Measurements from ENCODE around the gene MACO1.
"Not testable (repeated sequence)": the region's sequence is repeated elsewhere in the genome, so short reads cannot be mapped to it uniquely, and the experiment has no call there.

MACO1 gene

DNA sequence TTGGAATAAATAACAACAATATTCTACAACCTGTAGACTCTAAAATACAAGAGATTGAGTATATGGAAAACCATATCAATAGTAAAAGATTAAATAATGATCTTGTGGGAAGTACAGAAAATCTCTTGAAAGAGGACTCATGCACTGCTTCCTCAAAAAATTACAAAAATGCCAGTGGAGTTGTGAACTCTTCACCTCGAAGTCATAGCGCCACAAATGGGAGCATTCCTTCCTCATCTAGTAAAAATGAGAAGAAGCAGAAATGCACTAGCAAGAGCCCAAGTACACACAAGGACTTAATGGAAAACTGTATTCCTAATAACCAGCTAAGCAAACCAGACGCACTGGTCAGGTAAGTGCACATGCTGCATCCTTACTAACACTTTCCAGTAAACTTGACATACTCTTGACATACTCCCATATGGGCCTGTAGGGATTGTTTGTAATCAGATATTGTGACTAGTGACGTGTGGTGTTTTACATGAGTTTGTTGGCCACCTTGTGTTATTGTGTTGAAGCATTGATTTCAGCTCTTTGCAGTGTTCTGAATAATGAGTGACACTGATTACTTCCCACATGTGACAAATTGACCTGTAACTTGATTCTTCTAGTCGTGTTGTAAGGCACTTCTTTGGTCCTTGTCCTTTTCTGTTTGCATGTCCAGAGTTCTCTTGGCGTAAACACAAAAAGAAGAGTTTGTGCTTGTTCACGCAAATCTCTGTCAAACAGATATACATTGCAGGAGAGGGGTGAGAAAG, 28.0 kb downstream of the MACO1 start:
- no peak for DNase-seq

DNA sequence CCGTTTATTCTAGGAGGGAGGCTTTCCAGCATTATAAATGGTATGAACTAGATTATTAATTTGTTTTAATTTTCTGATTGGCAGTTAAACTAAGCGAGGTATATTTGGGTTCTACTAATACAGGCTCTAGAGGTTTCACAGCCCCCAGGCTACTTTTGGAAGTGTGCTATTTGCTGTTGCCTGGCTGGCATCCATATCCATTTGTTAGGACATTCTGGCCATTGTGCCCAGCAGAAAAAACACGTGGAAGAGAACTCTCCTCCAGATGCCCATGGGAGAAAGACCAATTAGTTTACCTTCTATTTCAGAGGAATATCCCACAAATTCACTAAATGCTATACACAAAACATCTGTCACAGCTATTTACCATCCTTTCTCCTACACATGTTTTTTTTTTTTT, 29.3 kb downstream of the MACO1 start:
- DNase-seq: no peak

DNA sequence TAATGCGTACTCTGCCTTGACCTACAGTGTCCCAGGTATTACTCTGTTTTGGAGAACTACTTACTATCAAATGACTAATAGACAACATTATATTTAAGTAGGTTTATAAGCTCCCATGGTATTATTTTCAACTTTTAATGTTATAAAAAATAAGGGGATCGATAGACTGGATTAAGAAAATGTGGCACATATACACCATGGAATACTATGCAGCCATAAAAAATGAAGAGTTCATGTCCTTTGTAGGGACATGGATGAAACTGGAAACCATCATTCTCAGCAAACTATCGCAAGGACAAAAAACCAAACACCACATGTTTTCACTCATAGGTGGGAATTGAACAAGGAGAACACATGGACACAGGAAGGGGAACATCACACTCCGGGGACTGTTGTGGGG, 30.1 kb downstream of the MACO1 start:
- not testable (repeated sequence) for DNase-seq

DNA sequence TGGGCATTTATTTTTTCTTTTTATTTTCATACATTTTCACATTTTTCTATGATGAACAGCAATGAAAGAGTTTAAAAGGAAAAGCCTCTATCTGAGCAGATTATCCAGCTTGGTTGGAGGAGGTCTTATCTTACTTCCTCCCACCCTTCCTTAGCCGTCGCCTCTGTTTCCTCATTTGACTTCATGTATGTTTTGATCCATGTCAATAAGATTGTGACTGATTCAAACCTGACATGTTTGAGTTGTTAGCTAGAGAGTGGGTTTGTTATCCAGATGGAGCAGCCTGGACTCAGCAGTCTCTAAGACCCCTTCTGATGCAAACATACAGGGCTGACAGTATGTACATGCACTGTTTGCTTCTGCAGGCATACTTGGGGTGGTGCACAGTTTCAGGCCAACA, 31.2 kb downstream of the MACO1 start:
- no peak for DNase-seq

DNA sequence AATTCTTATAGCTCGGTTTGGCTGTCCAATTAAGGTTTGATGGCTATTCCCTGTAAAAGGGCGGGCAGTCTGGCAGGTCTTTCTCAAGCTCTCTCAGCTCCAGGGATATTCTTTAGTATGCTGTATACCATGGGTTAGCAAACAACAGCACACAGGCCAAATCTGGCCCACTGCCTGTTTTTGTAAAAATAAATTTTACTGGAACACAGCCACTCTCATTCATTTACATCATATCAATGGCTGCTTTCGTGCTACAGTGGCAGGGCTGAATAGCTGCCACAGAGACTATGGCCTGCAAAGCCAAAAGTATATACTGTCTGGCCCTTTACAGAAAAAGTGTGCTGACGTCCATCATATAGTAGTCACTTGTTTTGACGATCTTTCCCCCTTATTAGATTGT, 32.0 kb downstream of the MACO1 start:
- DNase-seq: no peak

DNA sequence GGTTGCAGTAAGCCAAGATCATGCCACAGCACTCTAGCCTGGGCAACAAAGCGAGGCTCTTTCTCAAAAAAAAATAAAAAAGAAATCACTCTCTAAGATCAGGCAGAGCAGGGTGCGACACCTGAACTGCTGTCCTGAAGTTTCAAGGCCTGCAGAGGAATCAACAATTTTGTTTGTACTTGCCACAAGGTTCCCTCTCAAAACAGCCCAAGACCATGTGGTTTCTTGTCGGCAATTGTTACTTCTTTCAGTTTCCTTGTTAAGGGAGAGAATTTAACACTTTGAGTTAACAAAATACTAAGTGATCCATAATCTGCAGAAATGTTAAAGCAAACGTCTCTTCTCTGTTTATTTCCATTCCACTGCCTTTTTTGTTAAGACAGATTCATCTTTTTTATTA, 36.5 kb downstream of the MACO1 start:
- no peak for DNase-seq

DNA sequence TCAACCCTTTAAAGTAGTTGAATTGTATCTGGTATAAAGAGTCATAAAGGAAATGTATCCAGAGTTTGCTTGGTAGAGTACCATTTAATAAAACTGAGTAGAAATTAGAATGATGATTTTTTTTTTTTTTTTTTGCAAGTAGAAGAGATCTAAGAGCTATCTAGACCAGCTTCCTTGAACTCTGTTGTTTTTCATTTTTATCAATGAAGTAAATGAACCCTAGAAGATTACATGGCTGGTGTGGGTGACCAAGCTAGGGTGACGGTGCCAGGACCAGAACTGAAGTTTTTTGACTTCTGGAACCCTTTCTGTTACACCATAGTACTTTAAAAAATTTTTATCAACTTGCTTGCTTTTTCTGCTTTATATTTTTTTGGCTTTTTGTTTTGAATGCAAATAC, 36.9 kb downstream of the MACO1 start:
- no peak for DNase-seq

DNA sequence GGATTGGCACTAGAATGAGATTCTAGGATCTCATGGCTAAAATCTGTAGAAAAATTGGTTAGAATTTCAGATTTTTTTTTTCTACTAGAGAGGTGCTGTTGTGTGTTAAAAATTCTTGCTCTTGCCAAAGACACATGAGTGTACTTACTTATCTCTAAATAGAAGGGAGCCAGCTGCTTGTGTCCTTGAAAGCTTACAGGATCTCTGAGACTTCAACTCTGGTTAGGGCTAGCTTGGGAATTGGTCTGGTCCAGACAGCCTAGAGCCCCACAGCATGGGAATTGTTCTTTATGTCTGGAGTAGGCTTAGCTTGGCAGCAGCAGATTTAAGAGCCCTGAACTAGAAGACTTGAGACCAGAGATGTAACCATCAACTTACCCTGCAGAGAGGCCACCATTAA, 37.3 kb downstream of the MACO1 start:
- DNase-seq: no peak

DNA sequence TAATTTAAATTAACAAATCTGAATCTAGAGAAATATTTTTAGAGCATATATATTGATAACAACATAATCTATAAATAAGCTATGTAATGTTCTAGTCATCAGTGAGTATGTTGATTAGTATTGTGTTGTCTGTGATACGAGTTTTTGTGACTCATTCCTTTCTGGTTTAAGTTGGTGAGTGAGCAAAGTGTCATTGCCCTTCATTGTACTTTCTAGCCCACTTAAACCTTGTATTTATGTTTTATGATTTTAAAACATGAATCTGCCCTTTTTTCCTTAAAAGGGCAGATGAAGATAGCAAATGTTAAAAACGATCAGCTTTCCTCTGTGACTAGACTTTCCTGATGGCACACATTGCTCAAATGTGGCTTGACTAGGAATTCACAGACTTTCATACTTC, 38.5 kb downstream of the MACO1 start:
- DNase-seq: no peak

DNA sequence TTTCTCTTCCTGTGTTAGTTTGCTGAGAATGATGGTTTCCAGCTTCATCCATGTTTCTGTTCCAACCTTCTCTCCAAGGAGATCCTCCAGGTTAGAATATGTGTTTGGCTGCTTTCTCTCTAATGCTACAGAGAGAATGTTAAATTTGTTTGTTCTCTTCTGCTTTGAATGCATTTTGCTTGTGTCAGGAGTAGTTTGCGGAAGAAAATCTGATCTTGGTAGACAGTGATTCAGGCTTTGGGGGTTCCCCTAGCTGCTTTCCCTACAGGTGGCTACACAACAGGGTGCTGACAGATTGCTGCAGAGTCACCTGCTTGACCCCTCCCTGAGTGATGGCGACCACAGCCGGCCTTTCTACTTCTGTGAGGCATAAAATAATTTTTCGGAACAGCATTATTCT, 41.8 kb downstream of the MACO1 start:
- no peak for DNase-seq

DNA sequence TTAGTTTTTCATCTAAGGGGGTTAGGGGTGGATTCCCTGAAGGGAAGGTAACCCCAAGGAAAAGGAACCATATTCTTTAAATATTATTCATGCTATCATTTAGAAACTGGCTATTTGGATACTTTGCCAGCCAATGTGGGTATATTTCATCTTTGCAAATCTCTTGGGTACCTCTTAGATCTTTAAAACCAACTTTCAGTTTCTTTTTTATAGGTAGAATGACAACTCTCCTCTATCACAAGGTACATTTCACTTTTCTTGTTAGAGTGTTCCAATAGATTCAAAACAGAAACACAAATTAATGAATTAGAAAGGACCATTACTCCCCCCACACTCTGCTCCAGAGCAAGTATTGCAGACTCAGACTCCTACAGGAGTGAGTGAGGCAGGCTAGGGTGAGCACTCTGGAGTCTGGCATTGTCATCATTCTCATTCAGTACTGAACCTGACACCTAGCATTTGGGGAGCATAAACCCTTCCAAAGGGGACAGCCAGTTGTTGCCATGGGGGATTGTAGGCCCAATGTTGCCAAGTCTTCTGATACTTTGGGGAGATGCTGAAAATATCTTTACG, 43.0 kb downstream of the MACO1 start:
- DNase-seq: no peak

DNA sequence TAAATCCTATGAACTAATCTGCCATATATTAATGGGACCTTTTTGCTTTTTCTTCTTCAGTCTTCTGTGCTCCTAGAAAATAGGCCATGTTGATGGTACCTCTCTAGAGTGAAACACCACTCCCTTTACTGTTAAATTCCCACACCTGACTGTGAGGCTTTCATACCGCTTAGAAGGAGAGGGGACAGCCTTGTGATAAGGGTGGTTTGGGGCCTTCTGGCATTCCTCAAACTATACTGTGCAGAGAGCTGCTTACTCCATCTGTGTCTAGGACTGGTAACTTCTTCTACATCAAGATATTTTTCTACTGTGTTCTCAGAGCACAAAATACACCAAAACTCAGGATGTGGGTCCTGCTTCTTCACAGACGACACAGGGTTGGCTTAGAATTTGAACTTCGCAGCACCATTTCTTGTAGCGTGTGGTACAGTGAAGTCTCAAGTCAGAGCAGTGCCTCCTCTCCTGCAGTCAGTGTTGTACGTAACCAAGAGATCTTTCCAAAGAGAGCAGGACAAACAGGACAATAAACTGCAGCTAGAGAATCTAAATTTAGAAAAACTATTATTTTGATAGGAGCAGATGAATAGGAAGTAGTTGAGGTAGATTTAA, 43.8 kb downstream of the MACO1 start:
- DNase-seq: no peak

DNA sequence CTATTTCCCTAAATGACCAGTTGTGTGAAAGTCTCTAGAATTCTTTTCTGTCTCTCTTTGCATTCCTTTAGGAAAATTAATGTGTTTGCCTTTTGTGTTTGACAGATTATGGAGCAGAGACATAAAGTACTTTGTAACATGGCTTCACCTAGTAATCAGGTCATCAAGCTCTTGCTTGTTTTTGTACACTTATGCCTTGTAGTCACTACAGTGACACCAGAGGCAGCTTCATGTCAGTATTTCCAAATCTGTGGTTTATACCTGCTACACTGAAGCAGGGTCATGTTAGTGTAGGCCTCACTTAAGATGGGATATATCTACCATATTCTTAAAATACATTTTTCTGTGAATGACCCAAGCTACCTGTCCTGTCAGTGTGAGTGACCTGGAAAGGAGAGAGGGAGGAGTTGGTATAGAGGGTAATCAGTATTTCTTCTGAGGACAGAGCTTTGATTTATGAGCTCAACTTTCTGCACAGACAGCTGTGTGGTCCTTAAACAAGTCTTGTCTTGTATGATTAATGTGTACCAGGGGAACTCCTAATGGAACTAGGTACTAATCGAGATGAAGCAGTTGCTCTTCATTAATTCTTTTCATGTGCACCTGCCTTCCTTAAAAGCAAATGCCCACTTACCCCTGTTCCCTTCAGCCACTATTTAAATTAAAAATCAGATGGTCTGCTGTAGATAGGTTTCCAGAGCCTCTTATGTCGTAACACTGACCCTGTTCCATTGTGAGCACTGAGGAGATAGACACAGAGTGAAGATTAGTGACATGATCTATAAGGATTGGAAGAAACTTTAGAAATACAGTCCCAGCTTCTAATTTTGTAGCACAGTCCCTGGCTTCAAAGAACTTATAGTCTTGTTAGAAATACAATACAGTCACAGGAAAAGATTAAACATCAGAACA, 45.7 kb downstream of the MACO1 start:
- no peak for DNase-seq

DNA sequence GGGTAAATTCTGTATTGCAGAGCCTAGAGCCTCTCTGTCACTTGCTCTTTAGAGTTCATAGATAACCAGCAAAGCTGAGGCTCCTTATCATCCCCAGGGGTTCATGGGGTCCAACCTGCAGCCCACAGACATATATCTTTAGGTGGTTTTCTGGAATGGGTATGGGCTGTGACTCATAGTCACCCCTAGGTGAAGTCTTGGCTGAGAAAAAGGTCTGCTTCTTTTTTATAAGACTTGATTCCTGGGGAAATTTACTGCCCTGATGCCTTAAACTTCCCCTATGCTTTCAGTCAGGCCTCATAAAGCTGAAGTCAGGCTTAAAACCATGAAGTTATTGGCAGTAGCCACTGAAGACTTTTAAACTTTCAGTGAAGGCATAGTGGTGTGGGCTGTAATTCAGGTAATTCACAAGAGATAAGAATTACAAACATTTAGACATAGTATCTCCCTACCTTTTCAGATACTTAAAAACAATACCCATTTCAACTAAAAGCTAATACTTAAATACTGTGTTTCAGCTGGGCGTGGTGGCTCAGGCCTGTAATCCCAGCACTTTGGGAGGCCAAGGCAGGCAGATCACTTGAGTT, 46.8 kb downstream of the MACO1 start:
- no peak for DNase-seq

DNA sequence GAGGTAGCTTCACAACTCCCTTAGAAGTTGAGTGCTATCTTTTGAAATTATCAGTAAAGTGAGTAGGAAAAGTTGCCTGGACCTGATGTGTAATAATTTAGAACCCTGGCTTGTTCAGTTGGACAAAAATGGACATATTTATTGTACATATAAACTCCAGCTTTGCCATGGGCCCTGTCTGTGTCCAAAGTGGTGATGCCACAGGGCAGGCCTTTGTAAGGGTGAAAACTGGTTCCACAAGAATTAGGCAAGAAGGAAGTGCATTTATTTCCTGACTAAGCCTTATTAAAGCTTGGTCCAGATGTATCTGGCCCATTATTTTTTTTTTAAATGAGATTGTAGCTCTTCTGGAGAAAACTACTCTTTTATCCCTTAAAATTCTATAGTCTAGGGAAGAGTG, 47.9 kb downstream of the MACO1 start:
- DNase-seq: peak; percentile 67

DNA sequence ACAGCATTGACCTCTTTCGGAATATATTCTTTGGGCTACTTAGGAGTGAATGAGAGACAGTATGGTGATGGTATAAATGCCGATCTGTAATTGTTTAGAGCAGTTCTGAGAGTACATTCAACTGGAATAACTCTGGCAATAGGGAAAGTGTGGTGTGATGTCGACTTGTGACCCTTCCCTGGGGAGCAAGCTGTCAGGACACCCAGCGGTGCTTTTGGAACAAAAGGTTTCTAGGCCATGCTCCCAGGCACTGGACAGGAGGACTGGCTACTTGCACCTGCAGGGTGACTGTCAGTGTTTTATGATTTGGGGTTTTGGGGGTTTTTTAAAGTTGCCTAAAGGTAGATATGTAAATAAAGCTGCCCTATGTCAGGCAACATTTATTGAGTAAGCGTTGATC, 50.9 kb downstream of the MACO1 start:
- DNase-seq: no peak

DNA sequence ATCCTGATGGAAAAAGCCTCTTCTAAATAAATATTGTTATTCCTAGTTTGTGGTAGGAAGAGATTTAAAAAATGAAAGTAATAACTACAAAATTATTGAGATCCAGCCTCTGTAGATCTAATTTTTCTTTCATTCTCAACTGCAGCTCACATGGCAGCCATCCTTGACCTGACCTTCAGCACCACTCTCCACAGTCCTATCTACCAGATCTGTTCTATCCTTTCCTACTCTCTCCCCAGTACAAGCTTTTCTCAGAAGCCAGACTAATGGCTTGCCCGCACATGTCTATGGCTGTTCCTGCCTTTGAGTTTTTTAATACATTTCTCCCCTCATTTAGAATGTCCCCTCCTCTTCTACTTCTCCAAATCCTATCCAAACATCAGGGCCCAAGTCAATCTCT, 51.5 kb downstream of the MACO1 start:
- DNase-seq: no peak

DNA sequence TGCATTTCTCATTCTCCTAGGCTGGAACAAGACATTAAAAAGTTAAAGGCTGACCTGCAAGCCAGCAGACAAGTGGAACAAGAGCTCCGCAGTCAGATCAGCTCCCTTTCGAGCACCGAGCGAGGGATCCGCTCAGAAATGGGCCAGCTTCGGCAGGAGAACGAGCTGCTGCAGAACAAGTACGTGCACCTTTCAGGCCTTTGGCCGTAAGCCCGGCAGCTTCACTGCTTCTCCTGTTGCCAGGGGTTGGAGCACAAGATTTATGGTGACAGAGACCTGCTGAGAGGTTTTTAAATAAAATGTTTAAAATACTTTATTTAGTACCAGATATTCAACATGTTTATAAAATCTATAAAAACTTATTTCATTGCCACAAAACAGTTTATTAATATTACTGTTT, 53.4 kb downstream of the MACO1 start:
- DNase-seq: no peak

DNA sequence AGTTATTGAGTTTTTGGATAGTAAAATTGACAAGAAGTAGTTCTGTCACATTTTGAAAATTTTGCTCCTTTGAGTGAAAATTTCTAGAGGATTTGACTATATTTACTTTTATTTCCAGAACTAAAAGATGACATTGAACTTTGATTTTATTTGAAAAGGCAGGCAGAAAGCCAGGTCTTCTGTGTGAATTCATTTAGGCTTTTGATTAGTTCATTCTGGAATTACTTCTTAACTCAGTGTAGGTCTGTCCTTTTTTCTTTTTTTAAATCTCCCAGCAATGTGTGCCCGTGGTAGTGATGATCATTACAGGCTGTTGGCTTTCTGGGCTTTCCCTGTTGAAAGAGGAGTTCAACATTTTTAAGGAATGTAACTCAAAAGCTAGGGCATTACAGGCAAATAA, 53.8 kb downstream of the MACO1 start:
- DNase-seq: no peak

DNA sequence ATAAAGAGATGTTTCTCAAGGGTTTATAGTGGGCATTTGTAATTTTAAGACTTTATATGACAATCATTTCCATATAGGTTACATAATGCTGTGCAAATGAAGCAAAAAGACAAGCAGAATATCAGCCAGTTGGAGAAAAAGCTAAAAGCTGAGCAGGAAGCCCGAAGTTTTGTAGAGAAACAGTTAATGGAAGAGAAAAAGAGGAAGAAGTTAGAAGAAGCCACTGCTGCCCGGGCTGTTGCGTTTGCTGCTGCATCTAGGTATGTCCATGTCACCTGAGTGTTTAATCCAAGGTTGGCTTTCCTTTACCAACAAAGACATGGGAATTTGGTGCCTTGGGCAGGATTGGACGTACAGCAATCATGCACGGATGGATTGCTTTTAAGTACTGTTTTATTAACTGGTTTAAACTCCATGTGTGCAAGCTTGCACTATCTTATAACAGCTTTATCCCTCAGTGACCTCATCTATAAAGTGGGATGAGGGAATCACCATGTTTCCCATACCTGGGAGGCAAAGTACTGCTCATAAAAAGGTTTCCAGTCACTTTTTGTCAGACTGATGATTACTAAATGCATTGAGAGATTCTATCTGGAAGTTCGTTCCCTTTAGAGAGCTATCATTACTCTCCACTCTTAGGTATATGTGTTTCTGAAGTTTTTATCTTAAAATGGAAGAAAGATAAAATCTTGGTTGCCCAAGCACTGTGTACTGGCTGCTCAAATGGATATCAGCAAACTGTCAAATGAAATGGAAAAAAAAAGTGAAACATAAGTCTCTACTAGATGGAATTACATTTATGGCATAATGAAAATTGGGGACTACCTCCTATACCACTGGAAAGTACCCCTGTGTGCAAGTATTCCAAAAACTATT, 55.1 kb downstream of the MACO1 start:
- no peak for DNase-seq

DNA sequence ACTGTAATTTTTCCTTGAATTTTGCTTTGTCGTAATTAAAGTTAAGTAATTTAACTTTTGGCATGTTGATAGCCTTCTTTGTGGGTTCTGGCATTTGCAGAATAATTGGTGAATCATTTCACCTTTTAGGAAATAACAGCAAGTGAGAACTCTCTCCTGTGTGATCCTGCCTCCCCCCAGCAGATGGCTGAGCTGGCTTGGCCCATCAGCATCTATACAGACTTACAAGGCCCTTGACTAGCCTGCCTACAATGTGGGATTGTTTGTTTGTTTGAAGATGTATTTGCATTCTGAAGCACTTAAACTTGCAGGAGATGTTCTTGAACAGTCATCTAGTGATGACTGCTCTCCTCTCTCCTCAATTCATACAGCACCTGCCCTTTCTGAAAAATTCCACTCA, 55.9 kb downstream of the MACO1 start:
- DNase-seq: peak; percentile 84

DNA sequence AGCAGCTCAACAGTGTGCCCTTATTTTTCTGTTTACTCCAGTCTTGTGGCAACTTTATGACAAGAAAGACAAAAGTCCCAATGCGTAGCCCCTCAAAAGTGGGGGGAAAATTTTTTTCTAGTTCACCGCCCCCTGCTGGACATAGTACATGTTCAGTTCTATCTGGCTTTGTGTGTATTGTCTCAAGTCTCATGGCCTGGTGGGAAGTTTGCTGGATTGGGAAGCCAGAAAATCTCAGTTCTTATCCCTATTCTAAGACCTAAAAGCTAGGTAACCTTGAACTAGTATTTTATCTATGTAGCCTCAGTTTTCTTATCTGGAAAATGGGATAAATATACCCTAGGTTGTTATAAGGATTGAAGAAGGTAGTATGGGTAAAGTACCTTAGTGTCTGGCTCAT, 56.9 kb downstream of the MACO1 start:
- no peak for DNase-seq

Measured in DMS53 (cell line).